Mesenchymal stem cell (in vitro differentiated cells and primary cell): Measurements from ENCODE around the gene GOLGA8T. TPM values are rescaled to one million over a fixed set of nuclear protein-coding genes. Genes with fewer than 3 reads are reported as not detected.
"Not testable (repeated sequence)": the region's sequence is repeated elsewhere in the genome, so short reads cannot be mapped to it uniquely, and the experiment has no call there.

Experiments
- DNase-seq: peaks from one replicate; pipeline ENCODE4 v3.0.0-alpha.2; 2013
- H2AFZ ChIP-seq: one replicate; pipeline ENCODE4 v1.6.1; 2013; ENCODE audit warnings: low read depth, mild to moderate bottlenecking, control low read depth, inconsistent platforms, low read length, moderate library complexity
- H2AK5ac ChIP-seq: 2 replicates; pipeline ENCODE4 v1.6.1; 2013; ENCODE audit warnings: low read length, moderate library complexity, mild to moderate bottlenecking, inconsistent platforms; ENCODE audit not compliant: severe bottlenecking
- H2BK120ac ChIP-seq: one replicate; pipeline ENCODE4 v1.6.1; 2013; ENCODE audit warnings: low read depth, mild to moderate bottlenecking, inconsistent platforms, low read length, moderate library complexity
- H2BK12ac ChIP-seq, 2 experiments: one replicate each; pipeline ENCODE4 v1.6.1; 2013; ENCODE audit warnings: inconsistent platforms in 2 of 2, low read length in 2 of 2, mild to moderate bottlenecking in 2 of 2, moderate library complexity in 2 of 2, control low read depth in 1 of 2
- H2BK15ac ChIP-seq: one replicate; pipeline ENCODE4 v1.6.1; 2013; ENCODE audit warnings: mild to moderate bottlenecking, low read depth, inconsistent platforms; ENCODE audit not compliant: poor library complexity, severe bottlenecking
- H2BK5ac ChIP-seq: 2 replicates; pipeline ENCODE4 v1.6.1; 2013; ENCODE audit warnings: low read depth, mild to moderate bottlenecking, low read length, control low read depth, inconsistent platforms; ENCODE audit not compliant: poor library complexity, severe bottlenecking
- H3K14ac ChIP-seq, 2 experiments: one replicate each; pipeline ENCODE4 v1.6.1; 2013; ENCODE audit warnings: inconsistent platforms in 2 of 2, low read length in 2 of 2, control low read depth in 1 of 2, mild to moderate bottlenecking in 1 of 2, moderate library complexity in 1 of 2
- H3K18ac ChIP-seq, 2 experiments: one replicate each; pipeline ENCODE4 v1.6.1; 2013; ENCODE audit warnings: inconsistent platforms in 2 of 2, low read length in 2 of 2, control low read depth in 1 of 2, low read depth in 1 of 2, mild to moderate bottlenecking in 1 of 2
- H3K23ac ChIP-seq, 2 experiments: one replicate each; pipeline ENCODE4 v1.6.1; 2013; ENCODE audit warnings: inconsistent platforms in 2 of 2, low read length in 2 of 2, mild to moderate bottlenecking in 2 of 2, moderate library complexity in 2 of 2, control low read depth in 1 of 2
- H3K27ac ChIP-seq: 2 replicates; pipeline ENCODE4 v1.5.1; 2013; ENCODE audit warnings: mild to moderate bottlenecking, moderate library complexity, low read length, control low read depth, inconsistent platforms; ENCODE audit not compliant: poor library complexity, severe bottlenecking
- H3K27me3 ChIP-seq, 2 experiments: 2 replicates each; pipeline versions ENCODE4 v1.6.1 to v1.7.0; 2013; ENCODE audit warnings: low read length in 2 of 2, mild to moderate bottlenecking in 2 of 2, moderate library complexity in 2 of 2, control low read depth in 1 of 2, inconsistent platforms in 1 of 2; ENCODE audit not compliant: control insufficient read depth in 1 of 2, insufficient read depth in 1 of 2
- H3K36me3 ChIP-seq, 2 experiments: 2 replicates each; pipeline versions ENCODE4 v1.6.1 to v1.7.0; 2013; ENCODE audit warnings: low read length in 2 of 2, control low read depth in 1 of 2, inconsistent platforms in 1 of 2, low read depth in 1 of 2, mild to moderate bottlenecking in 1 of 2; ENCODE audit not compliant: insufficient read depth in 2 of 2, control insufficient read depth in 1 of 2
- H3K4ac ChIP-seq, 2 experiments: one replicate each; pipeline ENCODE4 v1.6.1; 2013; ENCODE audit warnings: inconsistent platforms in 2 of 2, low read length in 2 of 2, mild to moderate bottlenecking in 2 of 2, moderate library complexity in 2 of 2, control low read depth in 1 of 2, low read depth in 1 of 2
- H3K4me1 ChIP-seq: 2 replicates; pipeline ENCODE4 v1.6.1; 2013; ENCODE audit warnings: low read depth, low read length, control low read depth; ENCODE audit not compliant: control insufficient read depth, insufficient read depth
- H3K4me2 ChIP-seq: 2 replicates; pipeline ENCODE4 v1.6.1; 2013; ENCODE audit warnings: low read length, mild to moderate bottlenecking, inconsistent platforms; ENCODE audit not compliant: poor library complexity, severe bottlenecking
- H3K4me3 ChIP-seq, 2 experiments: 2 replicates each; pipeline versions ENCODE4 v1.5.1 to v1.7.0; 2013; ENCODE audit warnings: low read length in 2 of 2, mild to moderate bottlenecking in 2 of 2, control low read depth in 1 of 2, low read depth in 1 of 2; ENCODE audit not compliant: insufficient read depth in 1 of 2
- H3K79me1 ChIP-seq: replicated peaks from 2 replicates; pipeline ENCODE4 v1.6.1; 2013; ENCODE audit warnings: mild to moderate bottlenecking, control low read depth, low read length, inconsistent platforms; ENCODE audit not compliant: poor library complexity, severe bottlenecking
- H3K9ac ChIP-seq: 2 replicates; pipeline ENCODE4 v1.7.0; 2013; ENCODE audit warnings: mild to moderate bottlenecking, low read length, moderate library complexity
- H3K9me3 ChIP-seq: 2 replicates; pipeline ENCODE4 v1.7.0; 2013; ENCODE audit warnings: mild to moderate bottlenecking, low read length; ENCODE audit not compliant: control insufficient read depth
- H4K8ac ChIP-seq: one replicate; pipeline ENCODE4 v1.6.1; 2013; ENCODE audit warnings: inconsistent platforms, mild to moderate bottlenecking, low read length, moderate library complexity
- H4K91ac ChIP-seq: one replicate; pipeline ENCODE4 v1.6.1; 2013; ENCODE audit warnings: mild to moderate bottlenecking, low read length, inconsistent platforms
- WGBS: methylation state at CpG from one replicate; pipeline ENCODE4 v1.1.7; 2013; ENCODE audit warnings: mixed read lengths; 5-methylcytosine and 5-hydroxymethylcytosine counted together
- polyA plus RNA-seq, 2 experiments: library from polyadenylated mRNA; stranded (reverse); fragments of 200-250 nt; gene quantifications; one replicate each; pipeline ENCODE4 v1.2.3, GENCODE V29; 2013

GOLGA8T gene
- polyA plus RNA-seq (2013, experiment 1 of 2): 0.04 TPM
- not detected for polyA plus RNA-seq (2013, experiment 2 of 2)

- H3K14ac ChIP-seq, H3K23ac ChIP-seq, H3K4me1 ChIP-seq, H2AFZ ChIP-seq, DNase-seq, H2BK5ac ChIP-seq, H3K9ac ChIP-seq, H4K91ac ChIP-seq, H3K18ac ChIP-seq, H3K27me3 ChIP-seq, H4K8ac ChIP-seq, H3K79me1 ChIP-seq, H3K4ac ChIP-seq, H2BK15ac ChIP-seq, H2AK5ac ChIP-seq, H3K4me2 ChIP-seq, H3K9me3 ChIP-seq, H3K36me3 ChIP-seq, H3K27ac ChIP-seq, H3K4me3 ChIP-seq, H2BK12ac ChIP-seq, H2BK120ac ChIP-seq: not testable (repeated sequence)
- WGBS: no CpG with 5 or more reads among the region's 7 CpGs
Observed at GRCh38 chr15:30134751-30135150, at the start of gene GOLGA8T. TSS of gene GOLGA8T (plus strand) at chr15:30135051. CDS start at chr15:30135149, 98 bp downstream.

GRCh38 chr15:30097827-30098226 lies 37.0 kb upstream of the GOLGA8T start:
- not testable (repeated sequence) for H3K14ac ChIP-seq, DNase-seq, H3K27me3 ChIP-seq, H3K23ac ChIP-seq, H3K4me1 ChIP-seq, H3K4me2 ChIP-seq, H3K27ac ChIP-seq, H2BK12ac ChIP-seq, H2AK5ac ChIP-seq, H3K4ac ChIP-seq, H4K8ac ChIP-seq, H3K36me3 ChIP-seq, H2BK15ac ChIP-seq, H3K79me1 ChIP-seq, H2BK120ac ChIP-seq, H3K18ac ChIP-seq, H2AFZ ChIP-seq, H3K9me3 ChIP-seq, H2BK5ac ChIP-seq, H4K91ac ChIP-seq, H3K4me3 ChIP-seq, H3K9ac ChIP-seq
- no CpG with 5 or more reads among the region's 8 CpGs for WGBS

- not testable (repeated sequence) for H3K14ac ChIP-seq, H2BK15ac ChIP-seq, H3K9me3 ChIP-seq, H3K27ac ChIP-seq, H3K4me2 ChIP-seq, H2AFZ ChIP-seq, H4K8ac ChIP-seq, H4K91ac ChIP-seq, H3K4me3 ChIP-seq, H2BK120ac ChIP-seq, DNase-seq, H3K18ac ChIP-seq, H3K79me1 ChIP-seq, H3K36me3 ChIP-seq, H2BK5ac ChIP-seq, H3K9ac ChIP-seq, H2AK5ac ChIP-seq, H3K4ac ChIP-seq, H3K23ac ChIP-seq, H3K4me1 ChIP-seq, H2BK12ac ChIP-seq, H3K27me3 ChIP-seq
- no CpG with 5 or more reads among the region's 12 CpGs for WGBS
Observed at GRCh38 chr15:30102890-30103289, 32.0 kb upstream of the GOLGA8T start.

- not testable (repeated sequence) for H3K9me3 ChIP-seq, H2AFZ ChIP-seq, H3K27ac ChIP-seq, H4K8ac ChIP-seq, H2BK12ac ChIP-seq, H3K14ac ChIP-seq, H3K9ac ChIP-seq, H4K91ac ChIP-seq, H3K27me3 ChIP-seq, DNase-seq, H3K79me1 ChIP-seq, H3K4me1 ChIP-seq, H3K18ac ChIP-seq, H3K23ac ChIP-seq, H2BK5ac ChIP-seq, H3K36me3 ChIP-seq, H2AK5ac ChIP-seq, H2BK120ac ChIP-seq, H3K4ac ChIP-seq, H2BK15ac ChIP-seq
- H3K4me3 ChIP-seq: peak overlapping the region in 1 of 2 experiments; percentile 54
- H3K4me2 ChIP-seq: peak overlapping the region; percentile 69
- WGBS: 25% methylated on average over 2 of the region's 42 CpGs
Observed at GRCh38 chr15:30103941-30104507, 30.8 kb upstream of the GOLGA8T start.
